Loucy (cell line): ENCODE data around the gene SUCNR1.

Experiments
- EZH2phosphoT487 ChIP-seq: fragments of 200-600 bp; IDR thresholded peaks from 2 replicates; pipeline ENCODE4 v1.6.1; 2018; ENCODE audit warnings: antibody characterized with exemption, mild to moderate bottlenecking, moderate library complexity, borderline replicate concordance
- TF ChIP-seq, protein P1 (sequence below): fragments of 200-600 bp; sonication (generic); conservative IDR thresholded peaks from 2 replicates; pipeline ENCODE4 v1.5.1; 2014; ENCODE audit warnings: mild to moderate bottlenecking, antibody characterized with exemption, low read length

DNA sequence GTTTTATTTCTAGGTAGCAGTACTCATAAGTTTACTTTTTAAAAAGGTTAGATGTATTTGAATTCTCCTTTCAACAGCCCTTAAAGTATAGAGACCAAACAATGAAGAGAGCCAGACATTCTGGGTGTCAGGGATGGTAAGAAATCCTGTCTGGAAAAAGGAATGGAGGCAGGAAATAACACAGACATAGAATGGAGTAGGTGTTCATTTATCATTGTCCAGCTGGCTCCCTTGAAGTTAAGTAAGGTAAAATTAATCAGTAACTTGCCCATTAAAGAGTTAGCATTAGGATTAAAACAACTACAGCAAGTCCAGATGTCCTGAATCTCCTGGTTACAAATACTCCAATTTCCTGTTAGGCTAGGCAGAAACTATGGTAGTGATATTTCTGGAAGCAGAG, 13.5 kb upstream of the SUCNR1 start:
- TF ChIP-seq, protein P1, sequence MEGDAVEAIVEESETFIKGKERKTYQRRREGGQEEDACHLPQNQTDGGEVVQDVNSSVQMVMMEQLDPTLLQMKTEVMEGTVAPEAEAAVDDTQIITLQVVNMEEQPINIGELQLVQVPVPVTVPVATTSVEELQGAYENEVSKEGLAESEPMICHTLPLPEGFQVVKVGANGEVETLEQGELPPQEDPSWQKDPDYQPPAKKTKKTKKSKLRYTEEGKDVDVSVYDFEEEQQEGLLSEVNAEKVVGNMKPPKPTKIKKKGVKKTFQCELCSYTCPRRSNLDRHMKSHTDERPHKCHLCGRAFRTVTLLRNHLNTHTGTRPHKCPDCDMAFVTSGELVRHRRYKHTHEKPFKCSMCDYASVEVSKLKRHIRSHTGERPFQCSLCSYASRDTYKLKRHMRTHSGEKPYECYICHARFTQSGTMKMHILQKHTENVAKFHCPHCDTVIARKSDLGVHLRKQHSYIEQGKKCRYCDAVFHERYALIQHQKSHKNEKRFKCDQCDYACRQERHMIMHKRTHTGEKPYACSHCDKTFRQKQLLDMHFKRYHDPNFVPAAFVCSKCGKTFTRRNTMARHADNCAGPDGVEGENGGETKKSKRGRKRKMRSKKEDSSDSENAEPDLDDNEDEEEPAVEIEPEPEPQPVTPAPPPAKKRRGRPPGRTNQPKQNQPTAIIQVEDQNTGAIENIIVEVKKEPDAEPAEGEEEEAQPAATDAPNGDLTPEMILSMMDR, result no peak
- TF ChIP-seq EZH2phosphoT487, result no peak
